HEK293 (cell line): Measurements from ENCODE around the gene TMEM255B.

Experiments
- CTCF ChIA-PET: fragments of 350-600 bp; formaldehyde crosslinking; extraction: SDS; loops from one replicate; lab custom pipeline; 2021; ENCODE audit warnings: antibody characterized with exemption; lab: Yijun Ruan, JAX
- POLR2A ChIA-PET: fragments of 300-600 bp; formaldehyde crosslinking; extraction: SDS; loops from one replicate; lab custom pipeline; 2020; ENCODE audit warnings: antibody characterized with exemption, inconsistent platforms; lab: Yijun Ruan, JAX
- H3K27ac ChIP-seq: fragments of 200-500 bp; sonication (Bioruptor generic); 2 replicates; pipeline ENCODE4 v1.5.1; 2014; ENCODE audit warnings: low read depth, low read length, control low read depth, inconsistent platforms; ENCODE audit errors: extremely low read depth
- H3K36me3 ChIP-seq, 2 experiments: fragments of 200-500 bp in 1 of 2; sonication (Bioruptor generic) in 1 of 2; 1 replicate in 1 of 2; 2 replicates in 1 of 2; pipeline ENCODE4 v1.5.1; 2014 to 2017; ENCODE audit warnings: inconsistent platforms in 2 of 2, low read length in 2 of 2; ENCODE audit not compliant: control insufficient read depth in 2 of 2, insufficient read depth in 1 of 2
- H3K4me1 ChIP-seq: fragments of 200-500 bp; sonication (Bioruptor generic); 2 replicates; pipeline ENCODE4 v1.5.1; 2014; ENCODE audit warnings: mild to moderate bottlenecking, low read length, inconsistent platforms; ENCODE audit not compliant: control insufficient read depth, insufficient read depth
- H3K4me3 ChIP-seq: 2 replicates; pipeline ENCODE4 v1.5.1; 2011; ENCODE audit warnings: low read depth, mild to moderate bottlenecking, control low read depth, low read length, moderate library complexity
- H3K9me3 ChIP-seq: fragments of 200-500 bp; sonication (Bioruptor generic); 2 replicates; pipeline ENCODE4 v1.5.1; 2014; ENCODE audit warnings: low read depth, low read length, inconsistent platforms; ENCODE audit not compliant: control insufficient read depth, insufficient read depth
- GLIS2 ChIP-seq: fragments of 450-650 bp; formaldehyde crosslinking; IDR thresholded peaks from 2 replicates; pipeline ENCODE4 v1.5.1; 2016; ENCODE audit warnings: missing biosample characterization, missing genetic modification characterization
- IKZF3 ChIP-seq: fragments of 450-650 bp; IDR thresholded peaks from 2 replicates; pipeline ENCODE4 v1.5.0; 2018; ENCODE audit warnings: missing biosample characterization, mild to moderate bottlenecking, missing genetic modification characterization, moderate library complexity
- KLF8 ChIP-seq: fragments of 450-650 bp; formaldehyde crosslinking; IDR thresholded peaks from 2 replicates; pipeline ENCODE4 v1.5.1; 2016; ENCODE audit warnings: missing biosample characterization, missing genetic modification characterization
- SCRT1 ChIP-seq: fragments of 450-650 bp; formaldehyde crosslinking; IDR thresholded peaks from 2 replicates; pipeline ENCODE4 v1.5.1; 2016; ENCODE audit warnings: missing biosample characterization, missing genetic modification characterization, borderline replicate concordance
- SCRT2 ChIP-seq: fragments of 450-650 bp; formaldehyde crosslinking; IDR thresholded peaks from 2 replicates; pipeline ENCODE4 v1.5.1; 2016; ENCODE audit warnings: missing biosample characterization, missing genetic modification characterization
- ZBTB17 ChIP-seq: fragments of 450-650 bp; formaldehyde crosslinking; IDR thresholded peaks from 2 replicates; pipeline ENCODE4 v1.5.1; 2016; ENCODE audit warnings: missing biosample characterization, missing genetic modification characterization
- ZBTB20 ChIP-seq: fragments of 450-650 bp; formaldehyde crosslinking; IDR thresholded peaks from 2 replicates; pipeline ENCODE4 v1.5.1; 2016; ENCODE audit warnings: missing biosample characterization, missing genetic modification characterization
- ZFP37 ChIP-seq: fragments of 450-650 bp; formaldehyde crosslinking; IDR thresholded peaks from 2 replicates; pipeline ENCODE4 v1.5.1; 2016; ENCODE audit warnings: missing biosample characterization, missing genetic modification characterization
- ZNF133 ChIP-seq: fragments of 450-650 bp; formaldehyde crosslinking; IDR thresholded peaks from 2 replicates; pipeline ENCODE4 v1.5.1; 2016; ENCODE audit warnings: missing biosample characterization, missing genetic modification characterization
- ZNF140 ChIP-seq: fragments of 450-650 bp; formaldehyde crosslinking; IDR thresholded peaks from 2 replicates; pipeline ENCODE4 v1.5.1; 2016; ENCODE audit warnings: missing biosample characterization, missing genetic modification characterization
- ZNF157 ChIP-seq: fragments of 450-650 bp; formaldehyde crosslinking; IDR thresholded peaks from 2 replicates; pipeline ENCODE4 v1.5.1; 2016; ENCODE audit warnings: missing biosample characterization, missing genetic modification characterization
- ZNF239 ChIP-seq: fragments of 450-650 bp; formaldehyde crosslinking; IDR thresholded peaks from 2 replicates; pipeline ENCODE4 v1.5.1; 2016; ENCODE audit warnings: missing biosample characterization, missing genetic modification characterization
- ZNF24 ChIP-seq: fragments of 450-650 bp; formaldehyde crosslinking; IDR thresholded peaks from 2 replicates; pipeline ENCODE4 v1.5.1; 2016; ENCODE audit warnings: missing biosample characterization, missing genetic modification characterization
- ZNF335 ChIP-seq: fragments of 450-650 bp; formaldehyde crosslinking; conservative IDR thresholded peaks from 2 replicates; pipeline ENCODE4 v1.5.1; 2016; ENCODE audit warnings: missing biosample characterization, missing genetic modification characterization
- ZNF341 ChIP-seq: fragments of 450-650 bp; formaldehyde crosslinking; IDR thresholded peaks from 2 replicates; pipeline ENCODE4; 2016; ENCODE audit warnings: low read depth, missing biosample characterization, missing genetic modification characterization
- ZNF366 ChIP-seq: fragments of 450-650 bp; formaldehyde crosslinking; conservative IDR thresholded peaks from 2 replicates; pipeline ENCODE4 v1.5.1; 2016; ENCODE audit warnings: missing biosample characterization, missing genetic modification characterization
- ZNF404 ChIP-seq: fragments of 450-650 bp; formaldehyde crosslinking; IDR thresholded peaks from 2 replicates; pipeline ENCODE4 v1.5.1; 2017; ENCODE audit warnings: missing biosample characterization, missing genetic modification characterization
- ZNF548 ChIP-seq: fragments of 450-650 bp; formaldehyde crosslinking; IDR thresholded peaks from 2 replicates; pipeline ENCODE4 v1.5.1; 2016; ENCODE audit warnings: missing biosample characterization, missing genetic modification characterization
- ZNF558 ChIP-seq: fragments of 450-650 bp; formaldehyde crosslinking; IDR thresholded peaks from 2 replicates; pipeline ENCODE4 v1.5.1; 2016; ENCODE audit warnings: missing biosample characterization, missing genetic modification characterization
- ZNF571 ChIP-seq: fragments of 450-650 bp; formaldehyde crosslinking; IDR thresholded peaks from 2 replicates; pipeline ENCODE4 v1.5.0; 2017; ENCODE audit warnings: missing biosample characterization, missing genetic modification characterization
- ZNF654 ChIP-seq: fragments of 450-650 bp; formaldehyde crosslinking; IDR thresholded peaks from 2 replicates; pipeline ENCODE4 v1.5.1; 2016; ENCODE audit warnings: low read depth, missing biosample characterization, missing genetic modification characterization
- ZNF658 ChIP-seq: fragments of 450-650 bp; formaldehyde crosslinking; IDR thresholded peaks from 2 replicates; pipeline ENCODE4; 2016; ENCODE audit warnings: missing biosample characterization, missing genetic modification characterization
- ZNF747 ChIP-seq: fragments of 450-650 bp; formaldehyde crosslinking; IDR thresholded peaks from 2 replicates; pipeline ENCODE4 v1.5.1; 2016; ENCODE audit warnings: missing biosample characterization, missing genetic modification characterization
- TF ChIP-seq, protein P1 (sequence below): fragments of 450-650 bp; formaldehyde crosslinking; IDR thresholded peaks from 2 replicates; pipeline ENCODE4 v1.5.1; 2016; ENCODE audit warnings: missing biosample characterization, missing genetic modification characterization
- TF ChIP-seq, protein P2 (sequence below): fragments of 450-650 bp; formaldehyde crosslinking; IDR thresholded peaks from 2 replicates; pipeline ENCODE4 v1.5.1; 2016; ENCODE audit warnings: missing biosample characterization, missing genetic modification characterization, borderline replicate concordance
- TF ChIP-seq, protein P3 (sequence below): fragments of 450-650 bp; formaldehyde crosslinking; IDR thresholded peaks from 2 replicates; pipeline ENCODE4 v1.5.1; 2016; ENCODE audit warnings: missing biosample characterization, missing genetic modification characterization
- TF ChIP-seq, protein P4 (sequence below): fragments of 450-650 bp; formaldehyde crosslinking; optimal IDR thresholded peaks from 2 replicates; pipeline ENCODE3; 2016; ENCODE audit warnings: missing biosample characterization, mild to moderate bottlenecking, missing genetic modification characterization

Gene TMEM255B

DNA sequence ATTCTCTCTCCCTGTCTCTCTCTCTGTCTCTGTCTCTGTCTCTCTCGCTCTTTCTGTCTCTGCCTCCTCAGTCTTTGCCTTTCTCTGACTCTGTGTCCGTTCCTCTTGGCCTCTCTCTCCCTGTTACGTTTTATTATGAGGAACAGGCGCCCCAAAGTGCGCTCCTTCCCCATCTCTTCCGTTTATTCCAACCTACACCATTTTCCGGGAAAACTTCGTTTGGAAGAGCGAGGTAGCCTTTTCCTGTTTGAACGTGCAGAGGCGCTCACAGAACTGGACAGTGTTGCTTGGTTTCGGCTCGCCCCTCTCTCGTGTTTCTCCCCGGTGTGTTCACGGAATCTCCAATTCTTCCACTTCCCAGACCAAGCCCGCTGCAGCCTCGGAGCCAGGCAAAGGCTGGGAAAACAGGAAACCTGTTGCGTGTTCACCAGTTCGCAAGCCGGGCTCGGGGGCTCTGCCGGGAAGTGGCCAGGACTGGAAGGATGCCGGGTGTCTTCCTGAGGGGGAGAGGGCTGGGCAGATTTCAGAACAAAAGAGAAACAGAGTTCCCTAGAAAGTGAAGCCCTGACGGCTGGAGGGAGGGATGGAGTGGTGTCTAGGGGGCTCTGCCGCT, 605 bp downstream of the TMEM255B start:
- no peaks in the 10 kb centered on the region for H3K4me1 ChIP-seq
- H3K4me3 ChIP-seq: peak overlapping the region; percentile 47
- no peaks in the 10 kb centered on the region for H3K9me3 ChIP-seq
- POLR2A ChIA-PET: no interaction called here
- no peak overlapping the region for H3K27ac ChIP-seq
- CTCF ChIA-PET: interaction anchor here (1.0 kb wide), 1 partner anchor 131 kb away, joined by 3 read pairs; no protein-coding TSS in a partner anchor
- no peaks in the 10 kb centered on the region for H3K36me3 ChIP-seq
- TF ChIP-seq ZNF24 (tag by site-specific recombination) (peak; percentile 58; the same call in 1 of the 2 replicates), IKZF3 (tag by site-specific recombination) (0 out of 2 replicates have a peak, but pooled peaks have one; percentile 25), ZNF341 (peak; percentile 29; the same call in 1 of the 2 replicates), ZNF548 (tag by site-specific recombination) (no peak), GLIS2 (no peak), ZNF658 (tag by site-specific recombination) (no peak), KLF8 (tag by site-specific recombination) (no peak), ZNF140 (no peak), ZFP37 (tag by site-specific recombination) (0 out of 2 replicates have a peak, but pooled peaks have one; percentile 68), ZNF366 (peak; percentile 74), SCRT1 (peak; percentile 93), ZBTB20 (tag by site-specific recombination) (peak; percentile 80; the same call in 1 of the 2 replicates), ZNF571 (tag by site-specific recombination) (no peak), ZNF558 (no peak), ZNF654 (tag by site-specific recombination) (no peak), SCRT2 (tag by site-specific recombination) (peak; percentile 99), ZNF747 (tag by site-specific recombination) (no peak), ZNF157 (tag by site-specific recombination) (no peak), ZNF404 (tag by site-specific recombination) (no peak), ZNF133 (tag by site-specific recombination) (no peak), ZNF239 (tag by site-specific recombination) (no peak), ZBTB17 (tag by site-specific recombination) (peak; percentile 78), ZNF335 (tag by site-specific recombination) (peak; percentile 78)
- TF ChIP-seq, protein P1, sequence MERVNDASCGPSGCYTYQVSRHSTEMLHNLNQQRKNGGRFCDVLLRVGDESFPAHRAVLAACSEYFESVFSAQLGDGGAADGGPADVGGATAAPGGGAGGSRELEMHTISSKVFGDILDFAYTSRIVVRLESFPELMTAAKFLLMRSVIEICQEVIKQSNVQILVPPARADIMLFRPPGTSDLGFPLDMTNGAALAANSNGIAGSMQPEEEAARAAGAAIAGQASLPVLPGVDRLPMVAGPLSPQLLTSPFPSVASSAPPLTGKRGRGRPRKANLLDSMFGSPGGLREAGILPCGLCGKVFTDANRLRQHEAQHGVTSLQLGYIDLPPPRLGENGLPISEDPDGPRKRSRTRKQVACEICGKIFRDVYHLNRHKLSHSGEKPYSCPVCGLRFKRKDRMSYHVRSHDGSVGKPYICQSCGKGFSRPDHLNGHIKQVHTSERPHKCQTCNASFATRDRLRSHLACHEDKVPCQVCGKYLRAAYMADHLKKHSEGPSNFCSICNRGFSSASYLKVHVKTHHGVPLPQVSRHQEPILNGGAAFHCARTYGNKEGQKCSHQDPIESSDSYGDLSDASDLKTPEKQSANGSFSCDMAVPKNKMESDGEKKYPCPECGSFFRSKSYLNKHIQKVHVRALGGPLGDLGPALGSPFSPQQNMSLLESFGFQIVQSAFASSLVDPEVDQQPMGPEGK (tag by site-specific recombination): no peak; the same call in 1 of the 2 replicates
- TF ChIP-seq, protein P2, sequence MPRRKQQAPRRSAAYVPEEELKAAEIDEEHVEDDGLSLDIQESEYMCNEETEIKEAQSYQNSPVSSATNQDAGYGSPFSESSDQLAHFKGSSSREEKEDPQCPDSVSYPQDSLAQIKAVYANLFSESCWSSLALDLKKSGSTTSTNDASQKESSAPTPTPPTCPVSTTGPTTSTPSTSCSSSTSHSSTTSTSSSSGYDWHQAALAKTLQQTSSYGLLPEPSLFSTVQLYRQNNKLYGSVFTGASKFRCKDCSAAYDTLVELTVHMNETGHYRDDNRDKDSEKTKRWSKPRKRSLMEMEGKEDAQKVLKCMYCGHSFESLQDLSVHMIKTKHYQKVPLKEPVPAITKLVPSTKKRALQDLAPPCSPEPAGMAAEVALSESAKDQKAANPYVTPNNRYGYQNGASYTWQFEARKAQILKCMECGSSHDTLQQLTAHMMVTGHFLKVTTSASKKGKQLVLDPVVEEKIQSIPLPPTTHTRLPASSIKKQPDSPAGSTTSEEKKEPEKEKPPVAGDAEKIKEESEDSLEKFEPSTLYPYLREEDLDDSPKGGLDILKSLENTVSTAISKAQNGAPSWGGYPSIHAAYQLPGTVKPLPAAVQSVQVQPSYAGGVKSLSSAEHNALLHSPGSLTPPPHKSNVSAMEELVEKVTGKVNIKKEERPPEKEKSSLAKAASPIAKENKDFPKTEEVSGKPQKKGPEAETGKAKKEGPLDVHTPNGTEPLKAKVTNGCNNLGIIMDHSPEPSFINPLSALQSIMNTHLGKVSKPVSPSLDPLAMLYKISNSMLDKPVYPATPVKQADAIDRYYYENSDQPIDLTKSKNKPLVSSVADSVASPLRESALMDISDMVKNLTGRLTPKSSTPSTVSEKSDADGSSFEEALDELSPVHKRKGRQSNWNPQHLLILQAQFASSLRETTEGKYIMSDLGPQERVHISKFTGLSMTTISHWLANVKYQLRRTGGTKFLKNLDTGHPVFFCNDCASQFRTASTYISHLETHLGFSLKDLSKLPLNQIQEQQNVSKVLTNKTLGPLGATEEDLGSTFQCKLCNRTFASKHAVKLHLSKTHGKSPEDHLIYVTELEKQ (tag by site-specific recombination): no peak
- TF ChIP-seq, protein P3, sequence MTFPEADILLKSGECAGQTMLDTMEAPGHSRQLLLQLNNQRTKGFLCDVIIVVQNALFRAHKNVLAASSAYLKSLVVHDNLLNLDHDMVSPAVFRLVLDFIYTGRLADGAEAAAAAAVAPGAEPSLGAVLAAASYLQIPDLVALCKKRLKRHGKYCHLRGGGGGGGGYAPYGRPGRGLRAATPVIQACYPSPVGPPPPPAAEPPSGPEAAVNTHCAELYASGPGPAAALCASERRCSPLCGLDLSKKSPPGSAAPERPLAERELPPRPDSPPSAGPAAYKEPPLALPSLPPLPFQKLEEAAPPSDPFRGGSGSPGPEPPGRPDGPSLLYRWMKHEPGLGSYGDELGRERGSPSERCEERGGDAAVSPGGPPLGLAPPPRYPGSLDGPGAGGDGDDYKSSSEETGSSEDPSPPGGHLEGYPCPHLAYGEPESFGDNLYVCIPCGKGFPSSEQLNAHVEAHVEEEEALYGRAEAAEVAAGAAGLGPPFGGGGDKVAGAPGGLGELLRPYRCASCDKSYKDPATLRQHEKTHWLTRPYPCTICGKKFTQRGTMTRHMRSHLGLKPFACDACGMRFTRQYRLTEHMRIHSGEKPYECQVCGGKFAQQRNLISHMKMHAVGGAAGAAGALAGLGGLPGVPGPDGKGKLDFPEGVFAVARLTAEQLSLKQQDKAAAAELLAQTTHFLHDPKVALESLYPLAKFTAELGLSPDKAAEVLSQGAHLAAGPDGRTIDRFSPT (tag by site-specific recombination): no peak
- TF ChIP-seq, protein P4, sequence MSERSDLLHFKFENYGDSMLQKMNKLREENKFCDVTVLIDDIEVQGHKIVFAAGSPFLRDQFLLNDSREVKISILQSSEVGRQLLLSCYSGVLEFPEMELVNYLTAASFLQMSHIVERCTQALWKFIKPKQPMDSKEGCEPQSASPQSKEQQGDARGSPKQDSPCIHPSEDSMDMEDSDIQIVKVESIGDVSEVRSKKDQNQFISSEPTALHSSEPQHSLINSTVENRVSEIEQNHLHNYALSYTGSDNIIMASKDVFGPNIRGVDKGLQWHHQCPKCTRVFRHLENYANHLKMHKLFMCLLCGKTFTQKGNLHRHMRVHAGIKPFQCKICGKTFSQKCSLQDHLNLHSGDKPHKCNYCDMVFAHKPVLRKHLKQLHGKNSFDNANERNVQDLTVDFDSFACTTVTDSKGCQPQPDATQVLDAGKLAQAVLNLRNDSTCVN: peak; percentile 20
